Measurements from ENCODE around the gene SRC.
"Not testable (repeated sequence)": the region's sequence is repeated elsewhere in the genome, so short reads cannot be mapped to it uniquely, and the experiment has no call there.

The SRC gene

DNA sequence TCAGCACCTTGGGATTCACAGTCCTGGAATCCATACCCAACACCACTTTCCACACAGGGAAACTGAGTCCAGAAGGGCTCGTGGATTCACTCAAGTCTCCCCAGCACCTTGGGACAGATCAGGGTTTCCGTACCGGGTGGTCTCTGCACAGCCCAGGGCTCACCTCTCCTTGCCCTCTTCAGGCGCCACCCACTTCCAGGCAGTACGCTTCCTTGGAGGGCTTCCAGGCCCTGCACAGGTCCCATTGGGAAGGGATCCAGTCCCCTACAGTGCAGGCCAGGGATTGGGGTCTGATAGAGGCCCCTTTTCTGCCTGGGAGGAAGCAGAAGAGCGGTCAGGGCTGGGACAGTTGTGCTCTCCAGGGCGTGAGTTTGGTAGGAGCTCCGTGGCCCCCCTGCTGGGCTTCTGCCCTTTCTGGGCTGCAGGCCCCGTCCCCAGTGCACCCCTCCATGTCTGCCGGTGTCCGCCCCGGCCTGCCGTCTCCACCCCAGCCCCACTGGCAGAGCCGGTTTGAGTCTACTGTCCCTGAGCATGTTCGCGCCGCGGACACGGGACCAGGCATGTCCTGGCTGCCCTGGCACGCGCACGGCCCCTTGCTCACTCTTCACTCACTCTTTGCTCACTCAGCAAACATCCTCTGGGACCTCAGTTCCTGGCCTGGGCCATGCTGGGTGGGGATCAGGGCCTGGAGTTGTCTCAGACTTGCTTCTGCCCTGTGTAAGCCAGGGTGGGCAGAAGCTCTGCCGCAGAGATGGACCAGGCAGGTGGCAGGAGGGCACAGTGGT lies 12.6 kb downstream of the SRC start:
- DNase-seq, result no peak
- in situ Hi-C loops (cut with MboI; ENCODE audit: low pct_unique_long_range_greater_than_20kb, low sequenced_read_pairs), result no loop called here

DNA sequence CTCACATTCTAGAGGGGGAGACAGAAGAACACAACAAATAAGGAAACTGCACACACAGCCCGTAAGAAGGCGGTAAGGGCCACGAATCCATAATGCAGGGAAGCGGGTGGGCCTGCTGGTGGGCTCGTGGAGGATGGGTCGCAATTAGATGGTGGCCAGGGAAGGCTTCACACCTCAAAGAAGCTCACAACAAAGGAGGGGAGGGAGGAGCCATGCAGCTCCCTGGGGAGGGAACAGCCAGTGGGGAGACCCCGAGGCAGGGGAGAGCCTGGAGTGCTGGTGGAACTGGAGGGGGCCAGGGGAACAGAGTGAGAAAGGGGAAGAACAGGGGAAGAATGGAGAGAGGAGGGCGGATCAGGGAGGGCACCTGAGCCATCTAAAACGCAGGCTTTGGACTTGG lies 13.4 kb downstream of the SRC start:
- in situ Hi-C loops (cut with MboI; ENCODE audit: low pct_unique_long_range_greater_than_20kb, low sequenced_read_pairs), result no loop called here
- no peak for DNase-seq

DNA sequence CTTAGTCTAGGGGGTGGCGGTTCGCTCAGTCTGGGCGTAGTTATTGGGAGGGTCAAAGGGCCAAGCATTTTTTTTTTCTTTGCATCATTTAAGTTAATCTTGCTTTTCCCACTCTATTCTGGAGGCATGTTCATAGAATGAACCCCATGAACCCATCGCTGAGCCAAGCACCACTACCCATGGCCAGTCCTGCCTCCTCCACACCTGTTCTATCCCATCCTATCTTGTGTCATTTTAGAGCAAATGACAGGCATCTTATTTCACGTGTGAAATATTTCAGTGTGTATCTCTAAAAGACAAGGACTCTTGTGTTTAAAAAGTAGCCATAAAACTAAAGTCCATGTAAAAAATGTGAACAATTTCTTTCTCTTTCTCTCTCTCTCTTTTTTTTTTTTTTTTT lies 13.9 kb downstream of the SRC start:
- in situ Hi-C loops (cut with MboI; ENCODE audit: low pct_unique_long_range_greater_than_20kb, low sequenced_read_pairs), result no loop called here

DNA sequence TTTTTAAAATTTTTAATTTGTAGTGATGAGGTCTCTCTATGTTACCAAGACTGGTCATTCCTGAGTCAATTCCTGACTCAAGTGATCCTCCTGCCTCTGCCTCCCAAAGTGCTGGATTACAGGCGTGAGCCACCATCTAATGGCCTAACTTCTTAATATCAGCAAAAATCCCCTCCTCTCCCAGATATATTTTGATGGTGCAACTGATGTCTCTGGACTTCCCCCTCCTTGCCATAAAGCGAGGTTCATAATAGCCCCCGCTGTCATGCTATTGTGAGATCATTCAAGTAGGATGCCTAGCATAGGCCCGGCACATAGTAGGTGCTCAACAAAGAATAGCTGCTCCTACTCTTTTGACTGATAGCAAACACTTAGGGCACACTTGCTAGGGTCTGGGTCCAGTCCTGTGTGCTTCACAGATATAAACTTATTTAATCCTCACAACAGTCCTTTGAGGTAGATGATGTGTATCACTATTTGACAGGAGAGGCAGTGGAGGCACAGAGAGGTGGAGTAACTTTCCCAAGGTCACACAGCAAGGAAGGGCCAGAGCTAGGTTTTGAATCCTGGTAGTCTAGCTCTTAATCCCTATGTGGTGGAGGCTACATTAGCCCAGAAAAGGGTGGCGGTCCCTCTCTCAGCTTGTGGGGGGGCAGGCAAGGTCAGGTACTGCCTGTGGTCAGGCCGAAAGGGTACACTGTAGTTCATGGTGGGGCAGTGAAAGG lies 14.6 kb downstream of the SRC start:
- in situ Hi-C loops (cut with MboI; ENCODE audit: low pct_unique_long_range_greater_than_20kb, low sequenced_read_pairs), result no loop called here
- DNase-seq, result no peak

More for the DNA sequence above, 13.9 kb downstream of the SRC start:
- no peak for DNase-seq

DNA sequence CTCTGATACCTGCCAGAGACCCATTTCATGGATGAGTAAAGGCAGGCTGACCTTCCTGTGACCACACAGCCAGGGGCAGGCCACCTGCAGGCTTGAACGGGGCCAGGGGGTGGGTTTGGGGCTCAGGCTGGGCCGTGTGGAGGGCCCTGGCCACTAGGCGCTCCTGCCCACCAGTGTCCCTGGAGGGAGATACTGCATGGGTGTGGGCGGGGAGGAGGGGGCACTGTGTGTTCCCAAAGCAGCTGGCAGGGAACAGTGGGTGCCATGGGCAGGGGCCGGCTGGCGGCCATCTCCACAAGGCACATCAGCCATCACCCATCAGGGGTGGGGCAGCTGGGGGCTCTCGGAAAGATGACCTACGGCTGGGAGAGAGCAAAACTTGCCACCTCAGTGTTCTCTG lies 15.4 kb downstream of the SRC start:
- no peak for DNase-seq
- in situ Hi-C loops (cut with MboI; ENCODE audit: low pct_unique_long_range_greater_than_20kb, low sequenced_read_pairs), result no loop called here

DNA sequence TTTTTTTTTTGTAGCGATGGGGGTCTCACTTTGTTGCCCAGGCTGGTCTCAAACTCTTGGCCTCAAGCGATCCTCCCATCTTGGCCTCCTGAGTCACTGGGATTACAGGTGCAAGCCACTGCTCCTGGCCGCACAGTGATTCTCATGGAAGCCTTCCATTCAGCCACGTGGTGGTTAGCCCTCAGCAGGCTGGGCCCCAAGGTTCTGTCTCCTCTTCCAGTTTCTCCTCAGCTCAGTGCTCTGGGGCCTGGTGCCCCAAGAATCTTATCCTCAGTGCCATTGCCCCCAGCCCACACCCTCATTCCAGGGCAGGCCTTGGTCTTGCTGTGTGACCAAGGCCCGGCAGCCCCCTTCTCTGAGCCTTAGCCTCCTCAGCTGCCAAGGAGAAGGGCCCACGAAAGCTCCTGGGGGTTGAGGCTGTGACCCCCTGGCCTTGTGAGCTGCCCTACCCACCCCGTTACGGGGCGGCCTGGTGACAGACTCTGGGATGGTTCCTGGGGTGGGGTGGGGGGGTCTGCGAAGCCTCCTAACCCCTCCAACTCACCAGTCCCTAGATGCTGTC lies 16.4 kb downstream of the SRC start:
- in situ Hi-C loops (cut with MboI; ENCODE audit: low pct_unique_long_range_greater_than_20kb, low sequenced_read_pairs), result no loop called here
- DNase-seq, result no peak

DNA sequence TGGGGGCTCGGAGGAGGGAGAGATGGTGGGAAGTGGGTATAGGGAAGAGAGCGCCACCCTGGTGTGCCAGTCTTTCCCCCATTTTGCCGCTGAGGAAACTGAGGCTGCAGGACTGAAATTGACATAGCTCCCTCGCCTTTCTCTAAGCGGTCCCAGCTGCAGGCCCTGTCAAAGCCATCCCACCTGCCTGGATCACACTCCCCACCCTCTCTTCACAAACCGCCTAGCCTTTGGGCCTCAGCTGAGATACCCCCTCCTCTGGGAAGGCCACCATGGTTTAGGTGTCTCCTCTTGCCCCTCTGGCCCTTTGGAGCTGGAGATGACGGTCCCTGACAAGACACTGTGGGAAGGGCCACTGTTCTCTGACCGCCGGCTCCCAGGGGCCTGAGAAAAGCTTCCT lies 16.9 kb downstream of the SRC start:
- no peak for DNase-seq
- in situ Hi-C loops (cut with MboI; ENCODE audit: low pct_unique_long_range_greater_than_20kb, low sequenced_read_pairs), result no loop called here

DNA sequence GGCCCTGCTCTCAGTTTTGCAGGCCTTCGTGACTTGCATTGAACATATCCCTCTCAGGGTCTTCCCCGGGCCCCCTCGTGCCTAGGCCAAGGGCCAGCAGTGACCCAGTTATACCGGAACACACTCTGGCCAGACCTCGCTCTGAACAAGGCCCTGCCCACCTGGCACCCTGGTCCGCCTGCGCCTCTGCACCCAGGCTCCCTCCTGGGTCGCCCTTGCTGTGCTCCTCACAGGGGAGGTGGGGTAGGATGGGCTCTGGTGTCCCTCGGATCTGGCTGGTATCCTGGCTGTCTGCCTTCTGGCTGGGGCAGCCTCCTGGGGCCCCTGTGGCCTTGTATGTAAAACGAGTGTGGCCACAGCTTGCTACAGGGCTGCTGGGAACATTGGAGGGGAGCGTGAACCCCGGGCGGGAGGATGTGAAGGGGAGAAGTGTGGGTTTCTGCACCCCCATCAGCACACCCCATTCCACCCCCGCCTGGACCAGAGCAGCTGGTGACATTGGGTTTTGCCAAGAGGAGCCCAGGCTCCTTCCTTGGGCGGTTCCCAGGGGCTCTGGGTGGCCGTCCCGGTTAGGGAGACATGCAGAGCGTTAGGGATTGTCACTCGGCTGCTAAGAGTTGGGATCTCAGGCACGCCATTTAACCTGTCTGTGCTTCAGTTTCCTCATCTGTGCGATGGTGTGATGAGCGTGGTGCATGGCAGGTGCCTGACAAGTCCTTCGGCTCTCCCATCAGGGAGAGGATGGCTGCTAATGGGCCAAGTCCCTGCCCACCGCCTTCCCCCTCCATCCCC lies 17.5 kb downstream of the SRC start:
- in situ Hi-C loops (cut with MboI; ENCODE audit: low pct_unique_long_range_greater_than_20kb, low sequenced_read_pairs), result no loop called here

DNA sequence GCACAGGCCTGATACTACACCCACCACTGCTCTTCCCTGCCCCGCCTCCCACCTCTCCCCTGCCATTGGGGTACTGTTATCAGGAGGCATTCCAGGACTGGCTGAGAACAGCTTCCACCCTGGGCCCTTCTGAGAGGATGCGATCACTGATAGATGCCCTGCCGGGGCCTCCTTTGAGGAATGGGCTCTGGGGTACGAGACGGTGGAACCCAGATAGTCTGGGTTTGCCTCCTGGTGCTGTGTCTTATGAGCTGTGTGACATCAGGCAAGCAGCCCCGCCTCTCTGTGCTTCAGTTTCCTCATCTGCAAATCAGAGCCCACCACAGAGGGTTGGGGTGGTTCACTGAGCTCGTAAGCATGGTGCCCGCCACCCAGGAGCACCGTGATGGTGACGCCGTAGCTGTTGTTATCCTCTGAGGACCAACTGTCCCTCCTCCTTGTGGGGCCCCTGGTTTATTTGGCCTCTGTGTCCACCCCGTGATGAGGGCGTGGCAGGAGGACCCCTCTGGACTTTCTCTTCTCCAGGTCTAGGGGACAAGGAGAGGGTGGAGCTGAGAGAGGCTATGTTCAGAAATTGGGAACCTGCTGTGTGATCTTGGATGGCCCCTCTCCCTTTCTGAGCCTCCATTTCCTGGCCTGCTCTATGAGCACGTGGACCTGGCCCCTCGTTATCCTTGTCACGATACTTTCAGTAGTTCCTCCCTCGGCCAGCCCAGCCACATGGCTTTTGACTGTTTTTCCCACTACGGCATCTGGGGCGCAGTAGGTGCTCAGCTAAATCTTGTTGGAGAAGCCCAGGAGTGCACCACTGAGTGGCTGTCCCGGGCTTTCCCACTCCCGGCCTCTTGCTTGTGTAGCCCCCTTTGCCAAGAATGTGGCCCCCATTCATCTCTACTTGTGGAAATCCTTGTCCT lies 18.3 kb downstream of the SRC start:
- in situ Hi-C loops (cut with MboI; ENCODE audit: low pct_unique_long_range_greater_than_20kb, low sequenced_read_pairs), result no loop called here
- DNase-seq, result no peak

More for the DNA sequence above, 17.5 kb downstream of the SRC start:
- DNase-seq, result no peak

DNA sequence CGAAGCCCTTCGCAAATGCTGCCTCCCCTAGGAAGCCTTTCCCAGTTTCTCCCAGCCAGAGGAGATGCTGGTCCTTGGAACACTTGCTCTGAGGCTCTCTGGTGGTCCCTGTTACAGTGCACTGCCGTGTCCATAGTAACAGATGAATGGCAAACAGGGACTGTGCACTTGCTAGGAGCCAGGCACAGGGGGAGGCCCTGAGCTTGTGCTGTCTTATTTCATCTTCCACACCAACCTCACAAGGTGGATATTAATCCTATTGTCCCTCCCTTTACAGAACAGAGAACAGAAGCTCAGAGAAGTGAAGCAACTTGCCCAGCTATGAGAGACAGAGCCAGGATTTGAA lies 19.0 kb downstream of the SRC start:
- in situ Hi-C loops (cut with MboI; ENCODE audit: low pct_unique_long_range_greater_than_20kb, low sequenced_read_pairs), result no loop called here
- no peak for DNase-seq

DNA sequence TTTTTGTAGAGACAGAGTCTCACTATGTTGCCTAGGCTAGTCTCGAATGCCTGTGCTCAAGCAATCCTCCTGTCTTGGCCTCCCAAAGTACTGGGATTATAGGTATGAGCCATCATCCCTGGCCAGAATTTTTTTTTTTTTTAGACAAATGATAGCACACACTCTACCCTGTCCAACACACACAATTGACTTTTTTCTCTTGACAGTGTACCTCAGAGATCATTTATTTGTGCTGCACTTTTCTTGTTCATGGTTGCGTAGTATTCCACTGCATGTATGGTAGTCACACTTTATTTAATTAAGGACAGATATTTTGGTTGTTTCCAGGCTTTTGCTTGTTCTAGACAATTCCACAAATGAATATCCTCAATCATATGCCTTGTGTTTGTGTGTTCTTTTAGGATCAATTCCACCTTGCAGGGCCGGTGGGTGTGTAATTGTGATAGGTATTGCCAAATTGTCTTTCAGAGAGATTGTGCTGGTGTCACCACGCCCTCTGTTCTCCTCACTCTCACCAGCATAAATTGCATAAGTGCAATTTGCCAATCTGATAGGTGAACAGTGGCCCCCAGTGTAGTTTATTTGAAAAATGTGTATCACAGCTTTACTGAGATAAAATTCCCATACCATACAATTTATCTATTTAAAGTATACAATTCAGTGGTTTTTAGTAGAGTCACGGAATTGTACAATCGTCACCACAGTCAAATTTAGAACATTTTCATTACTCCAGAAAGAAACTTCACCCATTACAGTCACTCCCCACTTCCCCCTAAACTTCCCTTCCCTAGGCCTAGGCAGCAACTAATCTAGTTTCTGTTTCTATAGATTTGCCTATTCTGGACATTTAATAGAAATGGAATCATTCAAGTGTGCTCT lies 20.1 kb downstream of the SRC start:
- in situ Hi-C loops (cut with MboI; ENCODE audit: low pct_unique_long_range_greater_than_20kb, low sequenced_read_pairs), result no loop called here
- DNase-seq, result peak; percentile 57

DNA sequence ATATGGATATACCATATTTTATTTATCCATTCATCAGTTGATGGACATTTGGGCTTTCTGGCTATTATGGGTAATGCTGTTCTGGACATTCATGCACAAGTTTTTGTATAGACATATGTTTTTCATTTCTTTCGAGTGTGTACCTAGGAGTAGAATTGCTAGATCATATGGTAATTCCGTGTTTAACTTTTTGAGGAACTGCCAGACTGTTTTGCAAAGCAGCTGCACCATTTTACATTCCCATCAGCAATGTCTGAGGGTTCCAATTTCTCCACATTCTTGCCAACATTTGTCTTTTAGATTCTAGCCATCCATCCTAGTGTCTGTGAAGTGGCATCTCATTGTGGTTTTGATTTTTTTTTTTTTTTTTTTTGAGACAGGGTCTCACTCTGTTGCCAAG lies 20.8 kb downstream of the SRC start:
- DNase-seq, result no peak
- in situ Hi-C loops (cut with MboI; ENCODE audit: low pct_unique_long_range_greater_than_20kb, low sequenced_read_pairs), result no loop called here

DNA sequence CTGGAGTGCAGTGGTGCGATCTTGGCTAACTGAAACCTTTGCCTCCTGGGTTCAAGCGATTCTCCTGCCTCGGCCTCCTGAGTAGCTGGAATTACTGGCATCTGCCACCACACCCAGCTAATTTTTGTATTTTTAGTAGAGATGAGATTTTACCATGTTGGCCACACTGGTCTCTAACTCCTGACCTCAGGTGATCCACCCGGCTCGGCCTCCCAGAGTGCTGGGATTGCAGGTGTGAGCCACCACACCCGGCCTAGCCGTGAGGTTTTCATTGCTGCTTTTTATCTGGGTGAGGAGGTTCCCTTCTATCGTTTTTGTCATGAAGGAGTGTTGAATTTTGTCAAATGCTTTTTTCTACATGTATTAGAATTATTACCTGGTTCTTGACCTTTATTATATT lies 23.9 kb downstream of the SRC start:
- in situ Hi-C loops (cut with MboI; ENCODE audit: low pct_unique_long_range_greater_than_20kb, low sequenced_read_pairs), result no loop called here

DNA sequence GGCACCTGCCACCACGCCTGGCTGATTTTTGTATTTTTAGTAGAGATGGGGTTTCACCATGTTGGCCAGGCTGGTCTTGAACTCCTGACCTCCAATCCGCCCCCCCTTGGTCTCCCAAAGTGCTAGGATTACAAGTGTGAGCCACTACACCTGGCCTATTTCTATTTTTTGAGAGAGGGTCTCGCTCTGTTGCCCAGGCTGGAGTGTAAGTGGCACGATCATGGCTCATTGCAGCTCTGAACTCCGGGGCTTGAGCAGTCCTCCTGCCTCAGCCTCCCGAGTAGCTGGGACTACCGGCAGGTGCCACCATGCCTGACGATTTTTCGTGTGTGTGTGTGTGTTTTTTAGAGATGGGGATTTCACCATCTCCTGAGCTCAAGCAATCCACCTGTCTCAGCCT lies 25.9 kb downstream of the SRC start:
- in situ Hi-C loops (cut with MboI; ENCODE audit: low pct_unique_long_range_greater_than_20kb, low sequenced_read_pairs); DNase-seq: not testable (repeated sequence)

More for the DNA sequence above, 23.9 kb downstream of the SRC start:
- DNase-seq, result no peak

DNA sequence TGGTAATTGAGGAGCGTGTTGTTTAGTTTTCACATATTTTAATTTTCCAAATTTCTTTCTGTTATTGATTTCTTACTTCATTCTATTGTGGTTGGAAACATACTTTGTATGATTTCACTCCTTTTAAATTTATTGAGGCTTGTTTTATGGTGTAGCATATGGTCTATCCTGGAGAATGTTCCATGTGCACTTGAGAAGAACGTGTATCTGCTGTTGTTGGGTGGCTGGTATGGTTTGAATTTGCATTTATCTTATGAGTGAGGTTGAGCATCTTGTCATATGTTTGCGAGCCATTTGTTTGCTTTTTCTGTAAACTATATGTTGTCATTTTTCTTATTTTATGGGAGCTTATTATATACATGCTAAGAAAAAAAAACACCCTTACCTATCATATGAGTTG lies 26.5 kb downstream of the SRC start:
- in situ Hi-C loops (cut with MboI; ENCODE audit: low pct_unique_long_range_greater_than_20kb, low sequenced_read_pairs), result no loop called here
- no peak for DNase-seq

DNA sequence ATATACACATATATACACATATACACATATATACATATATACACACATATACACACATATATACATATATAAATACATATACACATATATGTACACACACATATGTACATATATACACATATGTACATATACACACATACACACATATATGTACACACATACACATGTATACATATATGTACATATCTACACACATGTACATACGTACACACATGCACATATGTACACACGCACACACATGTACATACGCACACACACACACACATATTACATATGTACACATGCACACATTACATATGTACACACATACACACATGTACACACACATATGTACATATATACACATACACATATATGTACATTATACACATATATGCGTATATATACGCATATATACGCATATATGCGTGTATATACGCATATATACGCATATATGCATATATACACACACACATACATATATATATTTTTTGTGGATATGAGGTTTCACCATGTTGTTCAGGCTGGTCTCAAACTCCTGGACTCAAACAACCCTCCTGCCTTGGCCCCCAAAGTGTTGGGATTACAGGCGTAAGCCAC lies 27.2 kb downstream of the SRC start:
- in situ Hi-C loops (cut with MboI; ENCODE audit: low pct_unique_long_range_greater_than_20kb, low sequenced_read_pairs), result no loop called here
- no peak for DNase-seq

DNA sequence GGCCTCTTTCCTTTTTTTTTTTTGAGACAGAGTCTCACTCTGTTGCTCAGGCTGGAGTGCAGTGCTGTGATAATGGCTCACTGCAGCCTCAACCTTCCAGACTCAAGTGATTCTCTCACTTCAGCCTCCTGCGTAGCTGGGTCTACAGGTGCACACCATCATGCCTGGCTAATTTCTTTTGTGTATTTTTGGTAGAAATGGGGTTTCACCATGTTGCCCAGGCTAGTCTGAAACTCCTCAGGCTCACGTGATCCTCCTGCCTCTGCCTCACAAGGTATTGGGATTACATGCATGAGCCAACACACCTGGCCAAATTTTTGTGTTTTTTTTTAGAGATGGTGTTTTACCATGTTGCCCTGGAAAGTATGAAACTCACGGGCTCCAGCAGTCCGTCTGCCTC lies 29.3 kb downstream of the SRC start:
- in situ Hi-C loops (cut with MboI; ENCODE audit: low pct_unique_long_range_greater_than_20kb, low sequenced_read_pairs), result no loop called here

DNA sequence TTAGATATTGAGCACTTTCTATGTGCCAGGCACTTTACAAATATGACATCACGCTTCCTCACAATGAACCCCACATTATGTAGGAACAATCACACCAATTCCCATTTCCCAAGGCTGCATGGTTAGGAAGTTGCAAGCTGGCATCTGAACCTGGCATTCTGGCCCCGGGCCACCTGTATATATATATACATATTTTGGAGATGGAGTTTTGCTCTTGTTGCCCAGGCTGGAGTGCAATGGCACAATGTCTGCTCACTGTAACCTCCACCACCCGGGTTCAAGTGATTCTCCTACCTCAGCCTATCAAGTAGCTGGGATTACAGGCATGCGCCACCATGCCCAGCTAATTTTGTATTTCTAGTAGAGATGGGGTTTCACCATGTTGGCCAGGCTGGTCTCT lies 30.4 kb downstream of the SRC start:
- no peak for DNase-seq
- in situ Hi-C loops (cut with MboI; ENCODE audit: low pct_unique_long_range_greater_than_20kb, low sequenced_read_pairs), result no loop called here

More for the DNA sequence above, 29.3 kb downstream of the SRC start:
- DNase-seq, result no peak
